GM12891 (cell line): Measurements from ENCODE around the gene SPPL3.
"Not testable (repeated sequence)": the region's sequence is repeated elsewhere in the genome, so short reads cannot be mapped to it uniquely, and the experiment has no call there.

ENCODE experiments used
- POLR2A ChIP-seq: IDR thresholded peaks from 2 replicates; pipeline ENCODE4 v1.6.1; 2011; ENCODE audit warnings: low read depth, low read length, control low read depth
- POU2F2 ChIP-seq: IDR thresholded peaks from 2 replicates; pipeline ENCODE4 v1.6.1; 2011; ENCODE audit warnings: low read depth, mild to moderate bottlenecking, control low read depth, low read length, moderate library complexity
- TAF1 ChIP-seq: IDR thresholded peaks from 2 replicates; pipeline ENCODE4 v1.6.1; 2011; ENCODE audit warnings: low read depth, low read length, control low read depth

- TF ChIP-seq POLR2A, POU2F2, TAF1: not testable (repeated sequence)
These were observed 65.4 kb downstream of the SPPL3 start for GRCh38 chr12:120838629-120839383.
